SW480 (cell line): ENCODE data around the gene ZBTB20.
"Not testable (repeated sequence)": the region's sequence is repeated elsewhere in the genome, so short reads cannot be mapped to it uniquely, and the experiment has no call there.

Experiments
- DNase-seq: peaks from one replicate; pipeline ENCODE4 v3.0.0-alpha.2; 2016; ENCODE audit warnings: low spot score

The ZBTB20 gene

DNA sequence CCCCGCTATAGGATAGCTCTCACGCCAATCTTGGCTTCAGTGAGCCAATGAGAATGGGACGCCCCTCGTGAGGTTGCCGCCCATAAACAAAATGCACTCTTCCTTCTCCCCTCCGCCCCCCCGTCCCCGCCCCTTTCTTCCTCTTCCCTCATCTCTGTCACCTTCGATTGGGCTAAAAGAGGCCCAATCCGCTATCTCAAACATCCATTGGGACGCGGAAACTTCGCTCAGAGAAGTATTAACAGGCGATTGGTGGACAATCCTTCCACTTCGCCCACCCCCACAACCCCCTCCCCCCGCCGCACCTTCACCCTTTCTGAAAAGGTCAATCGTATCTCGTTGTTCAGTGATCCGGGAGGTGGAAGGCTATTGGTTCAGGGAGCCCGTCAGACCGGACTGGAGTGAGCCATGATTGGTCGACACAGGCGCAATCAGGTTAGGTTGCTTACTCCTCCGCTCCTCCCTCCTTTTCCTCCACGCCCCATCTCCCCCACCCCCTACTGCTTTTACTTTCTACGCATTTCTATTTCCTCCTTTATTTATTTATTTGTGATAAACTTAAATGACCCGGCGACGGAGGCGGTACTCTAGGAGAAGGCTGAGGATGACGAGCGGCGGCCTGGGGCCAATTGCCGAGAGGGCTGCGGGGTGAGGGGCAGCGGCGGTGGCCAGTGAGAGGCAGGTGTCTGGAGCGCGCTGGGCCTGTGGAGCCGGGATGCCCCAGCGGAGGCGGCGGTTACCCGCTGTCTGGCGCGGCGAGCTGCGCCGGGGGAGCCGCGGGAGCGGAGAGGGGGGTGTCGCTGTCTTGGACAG is 447 bp upstream of the ZBTB20 start:
- DNase-seq, result peak; percentile 99

GRCh38 chr3:115146032-115146417 is 1.1 kb downstream of the ZBTB20 start:
- DNase-seq, result peak; percentile 83

DNA sequence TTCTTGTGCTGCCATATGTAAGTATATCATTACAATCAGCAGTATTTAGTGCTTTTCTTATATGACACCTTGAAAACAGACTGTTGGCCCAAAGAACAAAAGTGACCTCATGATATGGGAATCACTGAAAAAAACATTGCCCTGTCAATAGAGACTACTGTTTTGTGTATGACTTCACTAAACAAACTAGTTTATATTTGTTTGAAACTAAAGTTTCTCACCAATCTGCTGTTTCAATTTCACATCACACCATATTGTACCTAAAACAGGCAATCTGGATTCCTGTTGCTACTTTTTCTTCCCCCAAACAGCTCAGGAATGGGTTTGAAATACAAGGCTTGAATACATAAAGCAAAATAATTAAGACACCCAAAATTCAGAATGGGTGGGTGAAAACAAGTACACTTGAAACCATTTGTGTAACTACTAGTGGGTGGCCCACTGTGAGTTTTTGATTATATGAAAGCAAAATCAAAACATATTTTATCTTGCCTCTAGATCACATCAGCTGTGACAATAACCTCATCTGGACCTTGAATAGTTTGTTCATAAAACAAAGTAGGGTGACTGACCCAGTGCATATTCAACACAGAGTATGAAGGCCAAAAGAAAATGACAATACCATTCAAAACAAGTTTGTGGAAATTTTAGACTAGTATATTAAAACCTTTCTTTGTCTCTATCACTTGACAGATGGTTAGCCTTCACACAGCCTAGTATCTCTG is 5.9 kb downstream of the ZBTB20 start:
- DNase-seq, result no peak

DNA sequence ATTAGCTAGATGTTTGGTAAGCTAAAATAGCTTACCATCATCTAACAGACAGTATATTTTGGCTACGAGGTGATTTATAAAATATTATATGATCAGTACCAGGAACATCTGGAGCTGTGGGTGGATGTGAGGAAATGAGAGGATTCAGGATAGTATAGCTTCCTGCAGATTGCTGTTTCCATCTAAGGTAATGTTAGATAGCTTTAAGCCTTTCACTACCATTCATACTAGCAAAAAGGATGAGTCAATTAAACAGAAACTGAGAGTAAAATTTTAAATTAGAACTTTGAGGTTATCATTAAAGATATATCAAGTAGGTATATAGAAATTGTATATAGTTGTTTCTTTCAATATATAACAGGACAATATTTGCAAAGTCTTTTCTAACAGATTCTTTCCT is 8.0 kb downstream of the ZBTB20 start:
- DNase-seq, result no peak

- no peak for DNase-seq
These were observed 12.3 kb downstream of the ZBTB20 start for GRCh38 chr3:115134648-115135347.

DNA sequence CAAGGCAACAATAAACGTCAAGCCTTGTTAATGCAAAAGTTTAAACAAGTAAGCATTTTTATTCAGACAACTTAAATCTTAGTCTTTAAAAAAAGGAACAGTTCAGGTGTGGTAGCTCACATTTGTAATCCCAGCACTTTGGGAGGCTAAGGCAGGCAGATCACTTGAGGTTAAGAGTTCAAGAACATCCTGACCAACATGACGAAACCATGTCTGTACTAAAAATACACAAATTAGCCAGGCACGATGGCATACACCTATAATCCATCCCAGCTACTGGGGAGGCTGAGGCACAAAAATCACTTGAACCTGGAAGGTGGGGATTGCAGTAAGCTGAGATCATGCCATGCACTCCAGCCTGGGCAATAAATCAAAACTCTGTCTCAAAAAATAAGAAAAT is 19.9 kb downstream of the ZBTB20 start:
- no peak for DNase-seq

DNA sequence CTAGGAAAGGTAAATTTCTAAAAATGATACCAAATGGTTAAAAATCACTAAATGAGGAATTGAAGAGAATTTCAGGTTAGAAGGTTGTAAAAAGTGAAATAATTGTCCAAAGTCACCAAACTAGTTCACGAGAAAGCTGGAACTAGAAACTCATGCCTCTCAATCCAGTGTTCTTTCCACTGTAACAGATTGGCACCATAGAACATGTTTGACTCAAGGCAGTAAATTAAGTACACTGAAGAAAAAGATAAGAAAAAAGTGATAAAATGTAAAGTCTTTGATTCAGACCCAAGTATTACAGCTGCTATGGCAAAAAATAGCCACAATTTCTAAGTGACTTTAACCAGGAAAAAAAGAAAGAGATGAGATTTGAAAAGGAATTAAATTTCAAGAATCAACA is 26.5 kb downstream of the ZBTB20 start:
- no peak for DNase-seq

- no peak for DNase-seq
These were observed 33.7 kb downstream of the ZBTB20 start for GRCh38 chr3:115113367-115113766.

DNA sequence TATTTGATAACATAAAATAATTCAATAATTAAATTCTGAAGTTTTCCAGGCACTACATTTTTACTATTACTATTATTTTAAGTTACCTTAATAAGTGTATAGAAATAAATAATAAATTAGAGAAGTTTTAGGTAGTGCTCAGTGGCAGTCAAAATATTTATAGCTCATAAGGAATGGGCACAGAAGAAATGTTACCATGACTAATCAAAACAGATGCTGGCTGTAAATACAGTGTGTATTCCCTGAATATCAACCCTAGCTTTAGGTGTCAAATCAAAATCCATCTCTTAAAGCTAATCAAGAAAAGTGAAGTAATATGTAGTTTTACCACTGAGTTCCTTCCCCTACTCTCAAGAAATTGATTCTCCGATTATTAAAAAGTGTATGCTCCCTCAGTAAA is 35.5 kb downstream of the ZBTB20 start:
- no peak for DNase-seq

GRCh38 chr3:115110830-115111229 is 36.3 kb downstream of the ZBTB20 start:
- no peak for DNase-seq

DNA sequence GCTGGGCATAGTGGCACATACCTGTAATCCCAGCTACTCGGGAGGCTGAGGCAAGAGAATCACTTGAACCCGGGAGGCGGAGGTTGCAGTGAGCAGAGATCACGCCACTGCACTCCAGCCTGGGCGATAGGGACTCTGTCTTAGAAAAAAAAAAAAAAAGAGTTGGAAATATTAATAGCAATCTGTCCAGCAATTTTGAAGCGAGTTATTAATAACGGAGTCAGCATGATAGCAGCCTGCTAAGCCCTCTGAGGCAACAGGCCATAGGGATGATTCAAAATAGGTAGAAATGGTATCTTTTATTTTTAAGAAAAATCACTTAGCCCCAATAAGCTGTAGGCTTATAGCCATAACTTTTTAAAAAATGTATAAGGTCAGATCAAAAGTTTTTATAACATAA is 37.0 kb downstream of the ZBTB20 start:
- DNase-seq, result not testable (repeated sequence)

DNA sequence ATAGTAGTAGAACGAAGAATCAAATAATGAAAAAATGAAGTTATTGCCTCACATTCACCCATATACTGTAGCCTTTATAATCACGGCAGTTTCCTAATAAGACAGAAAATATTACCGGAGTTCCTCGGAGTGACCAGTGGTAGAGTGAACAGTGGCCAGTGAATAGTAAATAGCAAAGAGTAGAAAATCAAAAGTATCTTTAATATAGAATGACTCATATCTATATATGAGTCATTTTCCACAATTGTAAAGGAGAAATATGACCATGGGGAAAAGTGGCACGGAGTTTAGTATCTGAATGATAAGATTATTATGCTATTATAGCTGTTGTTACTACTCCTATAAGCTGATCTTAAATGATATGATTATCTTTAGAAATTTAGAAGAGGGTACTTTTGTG is 38.5 kb downstream of the ZBTB20 start:
- DNase-seq, result no peak

DNA sequence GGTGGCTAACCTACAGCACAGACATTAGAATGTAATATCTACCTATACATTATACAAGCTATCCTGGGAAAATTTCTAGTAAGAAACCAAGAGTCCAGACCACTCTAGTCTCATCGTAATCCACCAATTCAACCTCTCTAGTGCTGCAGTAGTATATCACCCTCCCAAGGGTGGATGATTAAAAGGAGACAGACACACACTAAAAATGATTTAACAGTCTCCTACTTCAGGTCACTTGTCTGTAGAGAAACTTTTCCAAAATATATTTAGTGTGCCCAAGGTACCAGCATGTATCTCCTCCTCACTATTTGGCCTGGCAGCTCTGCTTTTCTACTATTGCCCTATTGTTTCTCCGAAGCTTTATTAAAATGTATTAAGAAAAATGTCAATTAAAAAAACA is 45.0 kb downstream of the ZBTB20 start:
- DNase-seq, result no peak

DNA sequence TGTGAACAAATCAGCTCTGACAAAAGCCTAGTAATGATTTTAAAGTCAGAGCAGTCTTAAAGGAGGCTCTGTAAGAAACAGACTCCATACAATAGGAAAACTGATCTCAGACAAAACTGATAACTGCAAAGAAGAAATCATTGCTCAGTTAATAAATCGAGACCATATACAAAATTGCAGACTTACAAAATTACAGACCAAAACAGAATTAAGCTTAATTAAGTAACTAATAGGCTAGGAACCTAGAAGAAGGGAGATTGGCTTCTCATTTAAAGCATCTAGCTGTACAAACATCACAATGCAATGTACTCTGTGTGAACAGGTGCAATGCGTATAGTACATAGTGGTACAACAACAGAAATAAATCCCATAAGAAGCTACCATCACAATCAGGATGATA is 46.3 kb downstream of the ZBTB20 start:
- no peak for DNase-seq

GRCh38 chr3:115099986-115100571 is 47.0 kb downstream of the ZBTB20 start:
- DNase-seq, result peak; percentile 65

GRCh38 chr3:115099134-115099985 is 47.7 kb downstream of the ZBTB20 start:
- DNase-seq, result no peak

GRCh38 chr3:115098354-115099073 is 48.6 kb downstream of the ZBTB20 start:
- DNase-seq, result no peak

- DNase-seq, result no peak
These were observed 51.9 kb downstream of the ZBTB20 start for GRCh38 chr3:115095236-115095635.

- DNase-seq, result peak; percentile 76
These were observed 54.8 kb downstream of the ZBTB20 start for GRCh38 chr3:115092220-115092791.

DNA sequence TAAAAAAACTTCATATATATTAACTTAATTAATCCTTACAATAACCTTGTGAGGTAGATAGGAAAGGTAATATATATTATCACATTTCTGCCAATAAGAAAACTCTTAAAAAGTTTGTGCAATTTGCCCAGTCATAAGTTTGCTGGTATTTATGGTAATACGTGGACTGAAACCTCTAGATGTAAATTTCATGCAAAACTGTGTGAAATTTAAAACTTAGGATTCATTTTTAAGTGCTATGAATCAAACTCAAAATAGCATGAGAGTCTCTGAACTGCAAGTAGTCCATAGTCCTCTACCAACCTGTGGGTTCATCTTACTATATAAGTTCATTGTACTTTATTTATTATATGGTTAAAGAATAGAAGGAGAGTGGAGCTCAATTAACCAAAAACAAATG is 56.4 kb downstream of the ZBTB20 start:
- DNase-seq, result no peak

GRCh38 chr3:115089481-115089880 is 57.6 kb downstream of the ZBTB20 start:
- DNase-seq, result no peak
